GM12878 (cell line): Measurements from ENCODE around the gene DMD. TPM values are rescaled to one million over a fixed set of nuclear protein-coding genes. Genes with fewer than 3 reads are reported as not detected.

Experiments
- ATAC-seq: fragments of 200-7000 bp; cut with Tn5 transposase; 3 replicates; pipeline ENCODE4 v1.9.1; 2020; ENCODE audit warnings: mild to moderate bottlenecking, moderate library complexity
- BruUV-seq: library from RNA; stranded (reverse); fragments of 400-500 nt; replicated peaks from 2 replicates; lab custom pipeline; 2021; lab: Mats Ljungman, UMichigan
- CTCF ChIA-PET: fragments of 300-600 bp; sonication (Branson Sonifier 250); formaldehyde crosslinking; extraction: SDS; loops from one replicate; lab custom pipeline; 2021; ENCODE audit warnings: inconsistent platforms; lab: Yijun Ruan, JAX
- POLR2A ChIA-PET: fragments of 350-600 bp; formaldehyde crosslinking; extraction: SDS; loops from one replicate; lab custom pipeline; 2021; ENCODE audit warnings: inconsistent platforms; lab: Charles Lee
- RAD21 ChIA-PET: fragments of 300-600 bp; sonication (Branson Sonifier 250); formaldehyde crosslinking; loops from one replicate; lab custom pipeline; 2023; ENCODE audit warnings: antibody characterized with exemption; ENCODE audit not compliant: unreplicated experiment; lab: Charles Lee
- SMC1A ChIA-PET: fragments of 300-600 bp; sonication (Branson Sonifier 250); formaldehyde crosslinking; loops from one replicate; lab custom pipeline; 2023; ENCODE audit not compliant: unreplicated experiment, uncharacterized antibody; lab: Charles Lee
- DNase-seq: peaks from one replicate; pipeline ENCODE4 v3.0.0-alpha.2; 2011; ENCODE audit warnings: low read depth, low spot score
- FAIRE-seq: peaks from 3 replicates; lab custom pipeline; 2011; peaks lifted over from hg19 to GRCh38; lab: Jason Lieb, UNC
- H2AFZ ChIP-seq: 2 replicates; pipeline ENCODE4 v1.6.0; 2011; ENCODE audit warnings: low read depth, low read length, control low read depth; ENCODE audit not compliant: control insufficient read depth
- H3K27ac ChIP-seq: 2 replicates; pipeline ENCODE4 v1.5.1; 2011; ENCODE audit warnings: control low read depth; ENCODE audit not compliant: control insufficient read depth, insufficient read depth
- H3K27me3 ChIP-seq, 2 experiments: replicated peaks in 1 of 2; 2 replicates each; pipeline versions ENCODE4 v1.6.0 to v1.6.1; 2011; ENCODE audit warnings: low read length in 1 of 2; ENCODE audit not compliant: control insufficient read depth in 2 of 2, insufficient read depth in 2 of 2
- H3K36me3 ChIP-seq, 2 experiments: 2 replicates each; pipeline ENCODE4 v1.5.1; 2011; ENCODE audit warnings: low read length in 1 of 2; ENCODE audit not compliant: control insufficient read depth in 2 of 2, insufficient read depth in 2 of 2
- H3K4me1 ChIP-seq: 2 replicates; pipeline ENCODE4 v1.6.1; 2011; ENCODE audit warnings: mild to moderate bottlenecking, low read length, moderate library complexity, mixed read lengths; ENCODE audit not compliant: control insufficient read depth, insufficient read depth
- H3K4me2 ChIP-seq: 2 replicates; pipeline ENCODE4 v1.6.0; 2011; ENCODE audit warnings: control low read depth; ENCODE audit not compliant: control insufficient read depth, insufficient read depth
- H3K4me3 ChIP-seq: fragments of 200-600 bp; sonication (generic); 2 replicates; pipeline ENCODE4 v1.5.1; 2016
- H3K79me2 ChIP-seq: 2 replicates; pipeline ENCODE4 v1.6.0; 2011; ENCODE audit warnings: low read length; ENCODE audit not compliant: control insufficient read depth, insufficient read depth
- H3K9ac ChIP-seq: 2 replicates; pipeline ENCODE4 v1.8.0; 2011; ENCODE audit warnings: low read length, control low read depth, mixed read lengths; ENCODE audit not compliant: control insufficient read depth, insufficient read depth
- H3K9me3 ChIP-seq: replicated peaks from 3 replicates; pipeline ENCODE4 v1.5.1; 2011; ENCODE audit warnings: mild to moderate bottlenecking, low read length; ENCODE audit not compliant: control insufficient read depth, insufficient read depth
- H4K20me1 ChIP-seq: 2 replicates; pipeline ENCODE4 v1.6.0; 2011; ENCODE audit not compliant: control insufficient read depth, insufficient read depth
- ASH2L ChIP-seq: fragments of 300-600, 200-600 bp; sonication (generic); IDR thresholded peaks from 2 replicates; pipeline ENCODE4 v1.6.1; 2017; ENCODE audit warnings: low read depth, mild to moderate bottlenecking, borderline replicate concordance
- BHLHE40 ChIP-seq, 2 experiments: fragments of 450-650 bp in 1 of 2; IDR thresholded peaks; 2 replicates each; pipeline ENCODE4 v1.6.1; 2011 to 2017; ENCODE audit warnings: low read depth in 2 of 2, borderline replicate concordance in 1 of 2, improper control_type of control experiment in 1 of 2, low read length in 1 of 2, mild to moderate bottlenecking in 1 of 2
- CHD1 ChIP-seq: IDR thresholded peaks from 2 replicates; pipeline ENCODE4 v1.6.1; 2012; ENCODE audit warnings: low read depth, low read length, improper control_type of control experiment
- CTCF ChIP-seq, 3 experiments: IDR thresholded peaks in 2 of 3; conservative IDR thresholded peaks in 1 of 3; 2 replicates each; pipeline ENCODE4 v1.5.1; 2011; ENCODE audit warnings: low read depth in 3 of 3, low read length in 3 of 3, mild to moderate bottlenecking in 3 of 3, control low read depth in 2 of 3, moderate library complexity in 2 of 3, inconsistent platforms in 1 of 3, mixed read lengths in 1 of 3; ENCODE audit not compliant: control insufficient read depth in 2 of 3, insufficient read depth in 1 of 3; ENCODE audit errors: extremely low read depth in 1 of 3
- EP300 ChIP-seq, 2 experiments: fragments of 150-350 bp in 1 of 2; IDR thresholded peaks; 2 replicates each; pipeline ENCODE4 v1.6.1; 2011 to 2012; ENCODE audit warnings: low read depth in 2 of 2, low read length in 2 of 2, borderline replicate concordance in 1 of 2, improper control_type of control experiment in 1 of 2, inconsistent platforms in 1 of 2; ENCODE audit not compliant: control insufficient read depth in 1 of 2
- IRF5 ChIP-seq: fragments of 450-650 bp; IDR thresholded peaks from 2 replicates; pipeline ENCODE4 v1.6.1; 2017; ENCODE audit warnings: borderline replicate concordance
- KAT2A ChIP-seq: conservative IDR thresholded peaks from 2 replicates; pipeline ENCODE4 v1.6.1; 2011; ENCODE audit warnings: low read depth, low read length; ENCODE audit not compliant: control insufficient read depth
- NRF1 ChIP-seq: conservative IDR thresholded peaks from 2 replicates; pipeline ENCODE4 v1.6.1; 2011; ENCODE audit warnings: mild to moderate bottlenecking, low read depth, low read length, improper control_type of control experiment
- SUPT20H ChIP-seq: IDR thresholded peaks from 2 replicates; pipeline ENCODE4 v1.6.1; 2011; ENCODE audit warnings: low read depth, mild to moderate bottlenecking, low read length, moderate library complexity, borderline replicate concordance; ENCODE audit not compliant: control insufficient read depth
- ZNF622 ChIP-seq: fragments of 450-650 bp; IDR thresholded peaks from 2 replicates; pipeline ENCODE4 v1.6.1; 2017; ENCODE audit warnings: mild to moderate bottlenecking, inconsistent platforms
- in situ Hi-C: fragments of 300-500 bp; cut with MboI; formaldehyde crosslinking; loops from 9 replicates; pipeline ENCODE4 v1.14.3; 2018; ENCODE audit warnings: mixed read lengths
- intact Hi-C: fragments of 100-400 bp; cut with micrococcal nuclease; formaldehyde crosslinking; loops from one replicate; pipeline ENCODE4 v1.14.2; 2022; ENCODE audit not compliant: unreplicated experiment
- polyA plus RNA-seq, 11 experiments: library from polyadenylated mRNA; depleted of rRNA in 4 of 11; unstranded in 6 of 11; stranded (reverse) in 5 of 11; fragments of >200 nt; fragmentation: Nextera tagmentation in 4 of 11; fragmentation: Illumina TruSeq in 1 of 11; extraction: Ambion mirVana in 4 of 11; extraction: Trizol in 1 of 11; gene quantifications; 1 replicate in 1 of 11; 2 replicates in 10 of 11; pipeline versions ENCODE4 v1.2.1 to v1.2.3, GENCODE V29; 2011 to 2016; ENCODE audit warnings: inconsistent platforms in 2 of 11, missing spikeins in 2 of 11, low read depth in 1 of 11
- total RNA-seq, 4 experiments: library from RNA; depleted of rRNA in 3 of 4; stranded (reverse); fragments of >200 nt in 3 of 4; fragmentation: Illumina TruSeq in 1 of 4; extraction: Trizol in 1 of 4; gene quantifications; 2 replicates each; pipeline versions ENCODE4 v1.2.1 to v1.2.3, GENCODE V29; 2013 to 2021
- TF ChIP-seq, protein P1 (sequence below): IDR thresholded peaks from 2 replicates; pipeline ENCODE4 v1.6.1; 2011; ENCODE audit warnings: borderline replicate concordance, low read depth, mild to moderate bottlenecking, moderate library complexity, low read length; ENCODE audit not compliant: insufficient read depth, poor library complexity, severe bottlenecking
- TF ChIP-seq, protein P2 (sequence below): fragments of 450-650 bp; IDR thresholded peaks from 2 replicates; pipeline ENCODE4 v1.6.1; 2016; ENCODE audit warnings: mild to moderate bottlenecking

Gene DMD
- total and polyA plus RNA-seq, 10 of the 15 experiments (the other 5 are each of a cell fraction or from before 2014, with no cell fraction given), result 1.4 to 24.3 (median 4.3) TPM

- Histone ChIP-seq H4K20me1 (no peaks in the 10 kb centered on the region), H3K4me3 (no peak overlapping the region), H3K79me2 (no peaks in the 10 kb centered on the region), H3K36me3 (no peaks in the 10 kb centered on the region), H3K9me3 (no peaks in the 10 kb centered on the region), H3K9ac (no peak overlapping the region), H2AFZ (no peak overlapping the region), H3K27me3 (no peaks in the 10 kb centered on the region), H3K27ac (no peak overlapping the region), H3K4me2 (no peak overlapping the region), H3K4me1 (no peaks in the 10 kb centered on the region)
- TF ChIP-seq SUPT20H (no peak), CTCF (IDR thresholded peaks at IDR 0.05 in 2 of 3, conservative IDR thresholded peaks at IDR 0.05 in 1 of 3; ENCODE audit: control insufficient read depth in 2 of 3, extremely low read depth in 1 of 3, insufficient read depth in 1 of 3, low read depth in 3 of 3, low read length in 3 of 3) (no peak), BHLHE40 (IDR thresholded peaks at IDR 0.05; ENCODE audit: borderline replicate concordance in 1 of 2, low read depth in 2 of 2, low read length in 1 of 2) (no peak), ZNF622 (no peak), ASH2L (no peak), KAT2A (no peak), CHD1 (no peak), EP300 (IDR thresholded peaks at IDR 0.05; ENCODE audit: borderline replicate concordance in 1 of 2, control insufficient read depth in 1 of 2, low read depth in 2 of 2, low read length in 2 of 2) (no peak), IRF5 (no peak), NRF1 (no peak)
- TF ChIP-seq, protein P1, sequence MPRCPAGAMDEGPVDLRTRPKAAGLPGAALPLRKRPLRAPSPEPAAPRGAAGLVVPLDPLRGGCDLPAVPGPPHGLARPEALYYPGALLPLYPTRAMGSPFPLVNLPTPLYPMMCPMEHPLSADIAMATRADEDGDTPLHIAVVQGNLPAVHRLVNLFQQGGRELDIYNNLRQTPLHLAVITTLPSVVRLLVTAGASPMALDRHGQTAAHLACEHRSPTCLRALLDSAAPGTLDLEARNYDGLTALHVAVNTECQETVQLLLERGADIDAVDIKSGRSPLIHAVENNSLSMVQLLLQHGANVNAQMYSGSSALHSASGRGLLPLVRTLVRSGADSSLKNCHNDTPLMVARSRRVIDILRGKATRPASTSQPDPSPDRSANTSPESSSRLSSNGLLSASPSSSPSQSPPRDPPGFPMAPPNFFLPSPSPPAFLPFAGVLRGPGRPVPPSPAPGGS, result no peak
- TF ChIP-seq, protein P2, sequence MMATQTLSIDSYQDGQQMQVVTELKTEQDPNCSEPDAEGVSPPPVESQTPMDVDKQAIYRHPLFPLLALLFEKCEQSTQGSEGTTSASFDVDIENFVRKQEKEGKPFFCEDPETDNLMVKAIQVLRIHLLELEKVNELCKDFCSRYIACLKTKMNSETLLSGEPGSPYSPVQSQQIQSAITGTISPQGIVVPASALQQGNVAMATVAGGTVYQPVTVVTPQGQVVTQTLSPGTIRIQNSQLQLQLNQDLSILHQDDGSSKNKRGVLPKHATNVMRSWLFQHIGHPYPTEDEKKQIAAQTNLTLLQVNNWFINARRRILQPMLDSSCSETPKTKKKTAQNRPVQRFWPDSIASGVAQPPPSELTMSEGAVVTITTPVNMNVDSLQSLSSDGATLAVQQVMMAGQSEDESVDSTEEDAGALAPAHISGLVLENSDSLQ, result no peak
- DNase-seq, result no peak
- intact Hi-C loops (no loop called here), in situ Hi-C loops (no loop called here)
- POLR2A ChIA-PET, result no interaction called here
- ATAC-seq, result no peak
- no peak for FAIRE-seq
- no TSS peak for BruUV-seq
- RAD21 ChIA-PET, result no interaction called here
- CTCF ChIA-PET, result no interaction called here
- SMC1A ChIA-PET, result no interaction called here
These were observed 49.5 kb downstream of the DMD start for GRCh38 chrX:33161829-33162228.
